GM08714 (cell line): ENCODE data around the gene SPAG6.

Source experiments
- H3K4me3 ChIP-seq: fragments of 200-500 bp; sonication (Bioruptor generic); 2 replicates; pipeline ENCODE4 v1.5.1; 2014; ENCODE audit warnings: mild to moderate bottlenecking, low read length, inconsistent platforms
- ZNF274 ChIP-seq: IDR thresholded peaks from 2 replicates; pipeline ENCODE4 v1.6.1; 2012; ENCODE audit warnings: mild to moderate bottlenecking, low read depth, low read length

SPAG6 gene

DNA sequence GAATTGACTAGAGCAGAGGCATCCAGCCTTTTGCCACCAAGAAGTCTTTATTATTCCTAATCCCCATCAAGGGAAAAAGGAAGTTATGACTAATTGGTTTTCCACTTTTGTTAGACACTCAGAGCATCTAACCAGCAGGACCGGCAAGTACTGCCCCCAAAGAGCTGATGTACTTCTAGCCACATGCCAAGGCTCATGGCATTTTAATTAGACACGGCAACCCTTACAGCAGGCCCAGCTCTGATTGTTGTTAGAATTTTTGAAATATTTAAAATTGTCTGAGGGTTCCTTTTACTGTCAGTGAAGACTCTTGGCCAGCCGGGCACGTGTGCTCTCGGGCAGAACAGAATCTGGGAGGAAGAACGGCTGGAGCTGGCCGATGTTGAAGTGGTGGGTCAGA is 114.8 kb downstream of the SPAG6 start:
- no peak overlapping the region for H3K4me3 ChIP-seq
- TF ChIP-seq ZNF274 = no peak

DNA sequence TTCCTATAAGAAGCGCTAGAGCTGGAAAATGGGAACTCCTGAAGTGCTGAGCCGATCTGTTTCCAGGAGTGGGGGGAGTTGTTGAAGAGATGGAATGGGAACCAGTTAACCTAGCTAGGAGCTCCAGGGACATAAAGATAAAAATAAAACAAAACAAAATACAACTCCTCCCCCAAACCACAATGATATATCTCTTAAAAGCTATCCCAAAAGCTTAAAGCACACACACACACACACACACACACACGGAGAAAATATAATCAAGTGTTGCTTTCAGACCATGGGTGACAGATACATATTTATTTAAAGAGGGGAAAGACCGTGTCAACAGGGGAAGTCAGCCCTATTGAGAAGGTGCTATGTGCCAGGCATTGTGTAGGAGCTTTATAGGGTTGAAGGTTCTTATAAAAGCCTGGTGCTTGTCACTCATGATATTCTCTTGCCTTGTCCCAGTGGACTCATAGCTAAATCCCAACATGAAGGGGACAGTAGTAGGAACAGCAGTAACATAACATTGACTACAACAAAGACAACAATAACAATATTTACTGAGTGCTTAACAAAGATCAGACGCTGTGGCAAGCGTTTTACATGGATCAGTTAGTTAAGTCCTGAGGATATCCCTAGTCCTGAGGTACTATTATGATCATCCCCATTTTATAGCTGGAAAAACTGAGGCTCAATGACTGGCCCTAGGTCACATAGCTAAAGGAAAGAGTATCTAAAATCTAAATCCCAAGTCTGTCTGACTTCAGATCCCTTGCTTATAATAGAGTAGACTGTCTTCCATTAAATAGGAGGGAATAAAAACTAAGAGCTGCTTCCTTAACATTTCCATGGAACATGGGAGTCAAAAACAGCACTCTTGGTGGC is 115.5 kb downstream of the SPAG6 start:
- TF ChIP-seq ZNF274 = no peak
- H3K4me3 ChIP-seq = no peak overlapping the region

DNA sequence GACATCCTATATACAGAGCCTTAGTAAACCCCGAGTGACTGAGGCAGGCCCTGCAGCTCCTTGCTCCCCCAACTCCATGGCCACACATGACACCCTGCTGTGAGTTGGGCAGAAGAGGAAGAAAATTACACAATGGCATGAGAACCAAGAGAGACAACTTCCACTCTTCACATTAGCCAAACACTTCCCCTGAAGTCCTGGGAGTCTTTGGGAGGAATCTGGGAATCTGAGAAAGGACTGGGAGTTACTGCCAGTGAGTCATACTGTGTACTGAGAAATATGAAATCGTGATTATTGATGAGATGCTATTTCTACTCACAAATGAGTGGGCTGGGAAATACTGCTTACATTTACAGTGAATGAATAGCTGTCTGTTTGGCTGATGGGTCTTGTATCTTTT is 116.6 kb downstream of the SPAG6 start:
- no peak for TF ChIP-seq ZNF274
- H3K4me3 ChIP-seq = no peak overlapping the region

DNA sequence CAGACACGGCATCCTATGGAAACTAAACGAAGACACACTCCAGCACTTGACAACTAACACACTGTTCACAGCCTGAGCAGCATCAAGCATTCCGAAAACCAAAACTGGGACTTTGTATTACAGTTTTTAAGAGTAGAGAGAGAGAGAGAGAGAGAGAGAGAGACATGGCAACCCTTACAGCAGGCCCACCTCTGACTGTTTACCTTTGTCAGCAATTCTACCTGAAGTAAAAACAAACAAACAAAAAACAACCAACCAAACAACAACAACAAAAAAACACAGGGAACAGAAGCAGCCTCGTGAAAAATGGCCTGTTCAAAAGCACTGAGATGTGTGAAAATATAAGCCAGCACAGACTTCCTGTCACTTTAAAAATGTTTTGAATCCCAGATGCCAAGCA is 118.0 kb downstream of the SPAG6 start:
- TF ChIP-seq ZNF274 = no peak
- no peak overlapping the region for H3K4me3 ChIP-seq

DNA sequence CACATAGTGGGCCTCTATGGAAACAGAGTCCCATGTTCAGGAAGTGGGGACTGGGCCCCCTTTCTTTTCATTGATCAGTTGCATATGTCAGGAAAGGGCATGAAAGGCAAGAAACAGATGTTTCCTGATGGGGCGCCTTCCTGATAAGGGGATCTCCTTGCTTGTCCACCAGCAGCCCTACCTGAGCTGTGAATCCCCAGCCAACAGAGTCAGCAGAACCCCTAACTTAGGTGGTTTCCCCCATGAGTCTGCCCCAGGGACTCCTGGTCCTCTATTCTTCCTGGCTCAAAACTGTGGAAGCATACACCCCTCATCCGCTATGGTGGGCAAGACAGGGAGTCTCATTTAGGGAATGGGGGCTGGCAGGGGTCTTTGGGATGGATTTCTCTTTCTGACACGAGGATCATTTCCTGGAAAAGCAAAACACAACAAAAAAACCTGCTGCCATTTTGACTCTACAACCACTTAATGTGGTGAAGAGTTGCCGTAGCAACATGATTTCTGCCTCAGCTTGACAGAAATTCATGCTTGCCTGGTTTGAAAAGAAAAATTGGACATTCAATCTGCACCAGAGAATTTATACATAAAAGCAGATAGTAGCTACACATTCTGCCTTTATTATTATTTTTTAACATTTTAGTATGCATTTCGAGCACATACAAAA is 119.8 kb downstream of the SPAG6 start:
- no peak for TF ChIP-seq ZNF274
- H3K4me3 ChIP-seq = no peak overlapping the region

DNA sequence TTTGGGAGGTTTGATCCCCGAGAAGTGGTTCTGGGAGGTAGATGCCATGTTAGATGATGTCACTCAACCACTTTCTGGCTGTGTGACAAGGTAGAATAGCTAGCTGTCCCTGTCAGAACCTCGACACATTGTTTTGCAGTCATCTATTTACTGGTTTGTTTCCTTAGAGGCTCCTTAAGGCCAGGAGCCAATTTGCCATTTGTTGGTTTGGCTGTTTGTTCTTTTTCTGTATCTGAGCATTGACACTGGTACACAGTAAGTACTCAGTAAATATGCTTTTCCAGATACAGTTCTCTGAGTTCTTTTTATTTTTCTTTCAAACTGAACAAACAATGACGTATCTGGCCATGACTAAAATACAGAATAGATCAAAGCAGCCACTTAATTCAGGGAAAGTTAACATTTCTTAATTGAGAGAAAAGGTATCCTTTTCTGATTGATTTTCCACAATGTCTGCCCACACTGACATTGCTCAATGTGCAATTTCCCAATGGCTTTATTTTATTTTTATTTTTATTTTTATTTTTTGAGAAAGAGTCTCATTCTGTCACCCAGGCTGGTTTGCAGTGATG is 121.6 kb downstream of the SPAG6 start:
- no peak overlapping the region for H3K4me3 ChIP-seq
- TF ChIP-seq ZNF274 = no peak
